GM23248 (cell line): ENCODE measurements around the gene PTPRR. TPM values are rescaled to one million over a fixed set of nuclear protein-coding genes. Genes with fewer than 3 reads are reported as not detected.

Experiments
- DNase-seq: peaks from one replicate; pipeline ENCODE4 v3.0.0-alpha.2; 2015
- H2AFZ ChIP-seq: fragments of 200-600 bp; sonication (generic); 2 replicates; pipeline ENCODE4 v1.6.1; 2016; ENCODE audit warnings: antibody characterized with exemption
- H3F3A ChIP-seq: fragments of 200-600 bp; sonication (generic); 2 replicates; pipeline ENCODE4 v1.6.1; 2016; ENCODE audit warnings: mild to moderate bottlenecking, antibody characterized with exemption, mixed run types; ENCODE audit not compliant: insufficient read depth
- H3K27ac ChIP-seq: fragments of 200-600 bp; sonication (generic); 2 replicates; pipeline ENCODE4 v1.5.1; 2016; ENCODE audit warnings: mild to moderate bottlenecking
- H3K27me3 ChIP-seq: fragments of 200-600 bp; sonication (generic); replicated peaks from 2 replicates; pipeline ENCODE4 v1.6.1; 2016; ENCODE audit warnings: mild to moderate bottlenecking; ENCODE audit not compliant: insufficient read depth
- H3K36me3 ChIP-seq: fragments of 200-600 bp; sonication (generic); 2 replicates; pipeline ENCODE4 v1.6.1; 2016; ENCODE audit warnings: low read depth, mild to moderate bottlenecking
- H3K4me1 ChIP-seq: fragments of 200-600 bp; sonication (generic); 2 replicates; pipeline ENCODE4 v1.6.1; 2016; ENCODE audit warnings: mild to moderate bottlenecking; ENCODE audit not compliant: insufficient read depth
- H3K4me2 ChIP-seq: fragments of 200-600 bp; sonication (generic); one replicate; pipeline ENCODE4 v1.6.1; 2016; ENCODE audit warnings: mild to moderate bottlenecking; ENCODE audit not compliant: unreplicated experiment
- H3K4me3 ChIP-seq: fragments of 200-600 bp; sonication (generic); 2 replicates; pipeline ENCODE4 v1.5.1; 2016; ENCODE audit warnings: mild to moderate bottlenecking
- H3K79me2 ChIP-seq: fragments of 200-600 bp; sonication (generic); 2 replicates; pipeline ENCODE4 v1.6.1; 2016; ENCODE audit warnings: mild to moderate bottlenecking; ENCODE audit not compliant: insufficient read depth
- H3K9ac ChIP-seq: fragments of 200-600 bp; sonication (generic); 2 replicates; pipeline ENCODE4 v1.6.1; 2016; ENCODE audit warnings: mild to moderate bottlenecking
- H3K9me2 ChIP-seq: fragments of 200-600 bp; sonication (generic); 2 replicates; pipeline ENCODE4 v1.6.1; 2016; ENCODE audit warnings: mixed run types, mild to moderate bottlenecking, moderate library complexity; ENCODE audit not compliant: insufficient read depth
- H3K9me3 ChIP-seq: fragments of 200-600 bp; sonication (generic); one replicate; pipeline ENCODE4 v1.6.1; 2017; ENCODE audit warnings: low read depth
- H4K20me1 ChIP-seq: fragments of 200-600 bp; sonication (generic); 2 replicates; pipeline ENCODE4 v1.6.0; 2016; ENCODE audit not compliant: insufficient read depth
- EZH2 ChIP-seq: fragments of 200-600 bp; sonication (generic); IDR thresholded peaks from 2 replicates; pipeline ENCODE4 v1.6.1; 2018; ENCODE audit warnings: antibody characterized with exemption, mild to moderate bottlenecking; ENCODE audit not compliant: insufficient read depth, poor library complexity, severe bottlenecking
- EZH2phosphoT487 ChIP-seq: fragments of 200-600 bp; sonication (generic); IDR thresholded peaks from 2 replicates; pipeline ENCODE4 v1.6.1; 2018; ENCODE audit warnings: antibody characterized with exemption, moderate library complexity, mild to moderate bottlenecking, low read depth; ENCODE audit not compliant: insufficient read depth
- WGBS, 2 experiments: methylation state at CpG; one replicate each; pipeline ENCODE4 v1.1.6; 2015 to 2017; ENCODE audit warnings: low lambda C conversion rate in 2 of 2, low coverage in 1 of 2; ENCODE audit errors: missing lambda C conversion rate in 2 of 2; 5-methylcytosine and 5-hydroxymethylcytosine counted together
- in situ Hi-C: fragments of 300-500 bp; cut with MboI; formaldehyde crosslinking; loops from 2 replicates; pipeline ENCODE4 v1.15.0; 2020
- polyA plus RNA-seq: library from polyadenylated mRNA; unstranded; fragments of >200 nt; fragmentation: Nextera tagmentation; extraction: Ambion mirVana; gene quantifications from 2 replicates; pipeline ENCODE4 v1.2.1, GENCODE V29; 2016
- total RNA-seq: library from RNA; depleted of rRNA; stranded (reverse); fragments of >200 nt; shearing (Covaris generic); gene quantifications from 2 replicates; pipeline ENCODE4 v1.2.3, GENCODE V29; 2014

The PTPRR gene
- total and polyA plus RNA-seq, 2 experiments from 2014 or later = 1.1 to 1.2 TPM

- no peak for DNase-seq
- H3K27me3 ChIP-seq = no peaks in the 10 kb centered on the region
- TF ChIP-seq EZH2phosphoT487 = no peak
- TF ChIP-seq EZH2 = no peak
- H3K9me2 ChIP-seq = no peaks in the 10 kb centered on the region; the same call in 1 of the 2 replicates
- H3K36me3 ChIP-seq = no peaks in the 10 kb centered on the region
- no peak overlapping the region for H3K9ac ChIP-seq
- in situ Hi-C loops = no loop called here
- H3F3A ChIP-seq = peaks cover 16% of the 10 kb centered on the region
- H3K4me2 ChIP-seq = no peak overlapping the region
- no peak overlapping the region for H3K4me3 ChIP-seq
- no peak overlapping the region for H2AFZ ChIP-seq
- H4K20me1 ChIP-seq = no peaks in the 10 kb centered on the region
- H3K79me2 ChIP-seq = no peaks in the 10 kb centered on the region
- no peaks in the 10 kb centered on the region for H3K9me3 ChIP-seq
- H3K27ac ChIP-seq = no peak overlapping the region
- peaks cover 23% of the 10 kb centered on the region for H3K4me1 ChIP-seq
Measured at GRCh38 chr12:70771581-70771980, 149.0 kb downstream of the PTPRR start.

- DNase-seq = no peak
- Histone ChIP-seq H3K4me1 (no peaks in the 10 kb centered on the region), H2AFZ (no peak overlapping the region), H4K20me1 (no peaks in the 10 kb centered on the region), H3K36me3 (no peaks in the 10 kb centered on the region), H3K9ac (no peak overlapping the region), H3K27me3 (no peaks in the 10 kb centered on the region), H3K9me3 (no peaks in the 10 kb centered on the region), H3K79me2 (no peaks in the 10 kb centered on the region), H3K4me3 (no peak overlapping the region), H3K4me2 (no peak overlapping the region), H3K9me2 (no peaks in the 10 kb centered on the region; the same call in 1 of the 2 replicates), H3K27ac (no peak overlapping the region), H3F3A (no peaks in the 10 kb centered on the region)
- WGBS, 2 experiments = 35 to 47% methylated on average over 2 of the region's 2 CpGs
- TF ChIP-seq EZH2phosphoT487 (no peak), EZH2 (no peak)
- in situ Hi-C loops = no loop called here
Measured at GRCh38 chr12:70763666-70764065, 156.9 kb downstream of the PTPRR start.

GRCh38 chr12:70762000-70762399, 158.5 kb downstream of the PTPRR start:
- DNase-seq = no peak
- Histone ChIP-seq H3K79me2 (no peaks in the 10 kb centered on the region), H3K36me3 (no peaks in the 10 kb centered on the region), H3K9me2 (no peaks in the 10 kb centered on the region; the same call in 1 of the 2 replicates), H2AFZ (no peak overlapping the region), H3K4me1 (no peaks in the 10 kb centered on the region), H4K20me1 (no peaks in the 10 kb centered on the region), H3K27me3 (no peaks in the 10 kb centered on the region), H3F3A (no peaks in the 10 kb centered on the region), H3K27ac (no peak overlapping the region), H3K4me3 (no peak overlapping the region), H3K9me3 (no peaks in the 10 kb centered on the region), H3K4me2 (no peak overlapping the region), H3K9ac (no peak overlapping the region)
- no peak for TF ChIP-seq EZH2
- WGBS, 2 experiments = 51 to 55% methylated on average over 2 of the region's 2 CpGs
- in situ Hi-C loops = no loop called here

GRCh38 chr12:70759161-70759918, 161.2 kb downstream of the PTPRR start:
- Histone ChIP-seq H4K20me1 (no peaks in the 10 kb centered on the region), H3K9me3 (no peaks in the 10 kb centered on the region), H3K27me3 (no peaks in the 10 kb centered on the region), H3K27ac (no peak overlapping the region), H3K4me2 (no peak overlapping the region), H3K36me3 (no peaks in the 10 kb centered on the region), H3F3A (no peaks in the 10 kb centered on the region), H3K9ac (no peak overlapping the region), H3K9me2 (no peaks in the 10 kb centered on the region; the same call in 1 of the 2 replicates), H3K4me3 (no peak overlapping the region), H3K79me2 (no peaks in the 10 kb centered on the region), H3K4me1 (peaks cover 10% of the 10 kb centered on the region), H2AFZ (no peak overlapping the region)
- DNase-seq = no peak
- TF ChIP-seq EZH2phosphoT487 (no peak), EZH2 (no peak)
- in situ Hi-C loops = no loop called here
- 85 to 86% methylated on average over 11 to 12 of the region's 12 CpGs for WGBS, 2 experiments
